Measurements from ENCODE around the gene TPP2. TPM values are rescaled to one million over a fixed set of nuclear protein-coding genes. Genes with fewer than 3 reads are reported as not detected.

TPP2 gene
- total and polyA plus RNA-seq, 4 donors = 14.0 to 55.6 (median 22.4) TPM

GRCh38 chr13:102683637-102684036, 86.9 kb downstream of the TPP2 start:
- peaks cover 0 to 6% (median under 1%) of the 10 kb centered on the region in 4 donors for H3K27me3 ChIP-seq (ENCODE audit: control insufficient read depth in 4 of 4, insufficient read depth in 4 of 4, low read length in 3 of 4)
- no peak overlapping the region for H3K27ac ChIP-seq (ENCODE audit: low read depth in 1 of 2, low read length in 2 of 2)
- 70% methylated on average over 2 of the region's 2 CpGs for WGBS
- no peak for DNase-seq (ENCODE audit: low spot score)
- H3K9ac ChIP-seq (ENCODE audit: low read depth in 1 of 2, low read length in 2 of 2) = no peak overlapping the region
- peaks cover 0 to 9% (median 6%) of the 10 kb centered on the region in 4 donors for H3K36me3 ChIP-seq (ENCODE audit: control insufficient read depth in 4 of 4, insufficient read depth in 3 of 4, low read depth in 1 of 4, low read length in 3 of 4)
- TF ChIP-seq CTCF (IDR thresholded peaks at IDR 0.05; ENCODE audit: low read depth, low read length, missing input control) (no peak), SP1 (IDR thresholded peaks at IDR 0.05) (no peak), JUND (IDR thresholded peaks at IDR 0.05) (no peak), EGR1 (IDR thresholded peaks at IDR 0.05; ENCODE audit: low read depth in 2 of 2) (no peak), NR2F2 (IDR thresholded peaks at IDR 0.05) (no peak)
- peaks cover 0 to 5% (median 0%) of the 10 kb centered on the region in 4 donors for H3K4me1 ChIP-seq (ENCODE audit: control insufficient read depth in 4 of 4, insufficient read depth in 4 of 4, low read length in 3 of 4)
- H3K9me3 ChIP-seq (ENCODE audit: control insufficient read depth in 4 of 4, low read length in 3 of 4) = no peaks in the 10 kb centered on the region
- no peak overlapping the region for H3K4me3 ChIP-seq (ENCODE audit: low read depth in 1 of 3, low read length in 3 of 3)

- H3K4me3 ChIP-seq (ENCODE audit: low read depth in 1 of 3, low read length in 3 of 3) = no peak overlapping the region
- H3K36me3 ChIP-seq (ENCODE audit: control insufficient read depth in 4 of 4, insufficient read depth in 3 of 4, low read depth in 1 of 4, low read length in 3 of 4) = no peaks in the 10 kb centered on the region
- peaks cover 0 to 6% (median 3%) of the 10 kb centered on the region in 4 donors for H3K27me3 ChIP-seq (ENCODE audit: control insufficient read depth in 4 of 4, insufficient read depth in 4 of 4, low read length in 3 of 4)
- WGBS = 67% methylated on average over 3 of the region's 3 CpGs
- TF ChIP-seq TAF1 (conservative IDR thresholded peaks at IDR 0.05) (no peak), FOXA1 (IDR thresholded peaks at IDR 0.05) (no peak), ZBTB33 (IDR thresholded peaks at IDR 0.05) (no peak), REST (IDR thresholded peaks at IDR 0.05) (no peak), JUND (IDR thresholded peaks at IDR 0.05) (no peak), HNF4A (conservative IDR thresholded peaks at IDR 0.05) (no peak), GABPA (IDR thresholded peaks at IDR 0.05 in 1 of 2, conservative IDR thresholded peaks at IDR 0.05 in 1 of 2) (no peak), EGR1 (IDR thresholded peaks at IDR 0.05; ENCODE audit: low read depth in 2 of 2) (no peak)
- no peak for DNase-seq (ENCODE audit: low spot score)
- peaks cover 0 to 3% (median 0%) of the 10 kb centered on the region in 4 donors for H3K4me1 ChIP-seq (ENCODE audit: control insufficient read depth in 4 of 4, insufficient read depth in 4 of 4, low read length in 3 of 4)
- H3K9ac ChIP-seq (ENCODE audit: low read depth in 1 of 2, low read length in 2 of 2) = no peak overlapping the region
- H3K27ac ChIP-seq (ENCODE audit: low read depth in 1 of 2, low read length in 2 of 2) = no peak overlapping the region
- H3K9me3 ChIP-seq (ENCODE audit: control insufficient read depth in 4 of 4, low read length in 3 of 4) = no peaks in the 10 kb centered on the region
Observed at GRCh38 chr13:102686024-102686423, 89.2 kb downstream of the TPP2 start.

Data from liver (tissue), 9 donors.